Measurements from ENCODE around the gene FIBCD1.

Gene FIBCD1

GRCh38 chr9:130852801-130853200 lies 86.2 kb downstream of the FIBCD1 start:
- TF ChIP-seq CTCF (IDR thresholded peaks at IDR 0.05; ENCODE audit: low read depth, low read length, missing control alignments): no peak
- no peak overlapping the region for H3K4me3 ChIP-seq (replicated peaks; ENCODE audit: low read depth, low read length)
- no peak for DNase-seq (ENCODE audit: extremely low read depth, low read depth)

Data from HFF-Myc (cell line).